Cardiac fibroblast (primary cell): ENCODE results near the gene KNSTRN.
A peak's percentile ranks its signal among the peaks of the same experiment; 100 is the strongest.

ENCODE experiments used
- DNase-seq, 2 donors: peaks; one replicate each; pipeline versions ENCODE4 v3.0.0 to v3.0.0-alpha.2; 2010; ENCODE audit warnings: low read depth in 2 of 2
- H3K4me3 ChIP-seq, 2 donors: replicated peaks in 1 of 2; 1 replicate in 1 of 2; 2 replicates in 1 of 2; pipeline ENCODE4 v1.5.1; 2011; ENCODE audit warnings: low read depth in 2 of 2, low read length in 2 of 2, mild to moderate bottlenecking in 2 of 2, moderate library complexity in 1 of 2
- TF ChIP-seq, protein P1 (sequence below): IDR thresholded peaks from one replicate; pipeline ENCODE4 v1.5.1; 2011; ENCODE audit warnings: low read depth, mild to moderate bottlenecking, low read length, inconsistent platforms

KNSTRN gene

GRCh38 chr15:40342416-40343320 is 39.9 kb upstream of the KNSTRN start:
- TF ChIP-seq, protein P1, sequence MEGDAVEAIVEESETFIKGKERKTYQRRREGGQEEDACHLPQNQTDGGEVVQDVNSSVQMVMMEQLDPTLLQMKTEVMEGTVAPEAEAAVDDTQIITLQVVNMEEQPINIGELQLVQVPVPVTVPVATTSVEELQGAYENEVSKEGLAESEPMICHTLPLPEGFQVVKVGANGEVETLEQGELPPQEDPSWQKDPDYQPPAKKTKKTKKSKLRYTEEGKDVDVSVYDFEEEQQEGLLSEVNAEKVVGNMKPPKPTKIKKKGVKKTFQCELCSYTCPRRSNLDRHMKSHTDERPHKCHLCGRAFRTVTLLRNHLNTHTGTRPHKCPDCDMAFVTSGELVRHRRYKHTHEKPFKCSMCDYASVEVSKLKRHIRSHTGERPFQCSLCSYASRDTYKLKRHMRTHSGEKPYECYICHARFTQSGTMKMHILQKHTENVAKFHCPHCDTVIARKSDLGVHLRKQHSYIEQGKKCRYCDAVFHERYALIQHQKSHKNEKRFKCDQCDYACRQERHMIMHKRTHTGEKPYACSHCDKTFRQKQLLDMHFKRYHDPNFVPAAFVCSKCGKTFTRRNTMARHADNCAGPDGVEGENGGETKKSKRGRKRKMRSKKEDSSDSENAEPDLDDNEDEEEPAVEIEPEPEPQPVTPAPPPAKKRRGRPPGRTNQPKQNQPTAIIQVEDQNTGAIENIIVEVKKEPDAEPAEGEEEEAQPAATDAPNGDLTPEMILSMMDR = no peak

DNA sequence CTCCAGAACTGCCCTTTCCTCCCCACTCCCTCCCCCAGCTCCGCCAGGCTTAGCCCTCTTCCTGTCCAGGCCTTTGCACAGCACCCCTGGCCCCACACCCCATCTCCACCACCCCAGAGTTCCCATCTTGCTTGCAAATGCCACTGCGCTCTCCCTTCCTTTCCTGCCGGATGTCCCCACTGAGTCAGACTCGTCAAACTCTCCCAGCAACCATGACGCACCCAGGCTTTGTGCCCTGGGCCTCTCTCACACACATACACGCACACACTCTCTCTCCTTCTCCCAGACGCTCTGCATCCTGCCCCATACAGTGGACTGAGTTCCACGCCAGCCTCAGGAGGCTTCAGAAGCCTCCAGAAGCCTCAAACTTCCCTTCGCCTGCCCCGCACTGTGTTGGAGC is 39.0 kb upstream of the KNSTRN start:
- DNase-seq = peak; percentile 95 to 98
- TF ChIP-seq, protein P1 = no peak
- peak overlapping the region in 1 of 2 donors; percentile 28 for H3K4me3 ChIP-seq

More at GRCh38 chr15:40342416-40343320, 39.9 kb upstream of the KNSTRN start:
- H3K4me3 ChIP-seq = no peak overlapping the region
- peak; percentile 57 to 68 for DNase-seq

DNA sequence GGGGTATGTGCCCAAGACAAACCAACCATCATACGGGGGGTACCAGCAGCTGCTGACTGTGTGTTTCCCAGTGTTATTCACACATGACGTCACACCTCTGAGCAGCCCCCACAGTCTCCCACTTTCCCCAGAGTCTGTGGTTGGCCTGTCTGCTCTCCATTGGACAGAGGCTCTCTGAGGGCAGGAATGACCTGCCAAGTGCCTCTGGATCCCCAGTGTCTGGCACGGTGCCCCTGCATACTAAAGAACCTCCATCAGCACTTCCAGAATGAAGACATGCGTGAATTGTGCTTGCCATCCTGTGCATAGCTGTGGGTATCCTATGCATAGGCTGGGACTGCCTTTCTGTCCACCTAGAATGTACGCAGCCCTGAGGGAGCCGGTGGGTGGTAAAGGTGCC is 38.3 kb upstream of the KNSTRN start:
- TF ChIP-seq, protein P1 = no peak
- peak overlapping the region in 1 of 2 donors; percentile 28 for H3K4me3 ChIP-seq
- DNase-seq = peak; percentile 64 to 74

- TF ChIP-seq, protein P1 = peak; percentile 82
- no peak overlapping the region for H3K4me3 ChIP-seq
- peak; percentile 76 to 79 for DNase-seq
Observed at GRCh38 chr15:40344631-40345120, 37.8 kb upstream of the KNSTRN start.

- no peak for DNase-seq
- no peak overlapping the region for H3K4me3 ChIP-seq
- TF ChIP-seq, protein P1 = no peak
Observed at GRCh38 chr15:40345225-40345866, 37.2 kb upstream of the KNSTRN start.

- TF ChIP-seq, protein P1 = no peak
- DNase-seq = no peak
Observed at GRCh38 chr15:40345867-40346578, 36.5 kb upstream of the KNSTRN start.

More at GRCh38 chr15:40345867-40346578, 36.5 kb upstream of the KNSTRN start:
- H3K4me3 ChIP-seq = no peak overlapping the region
